Measurements from ENCODE around the gene KCNAB1. TPM values are rescaled to one million over a fixed set of nuclear protein-coding genes. Genes with fewer than 3 reads are reported as not detected.
A peak's percentile ranks its signal among the peaks of the same experiment; 100 is the strongest.

KCNAB1 gene
- total RNA-seq, 1 donor from 2014 or later: 0.21 TPM

GRCh38 chr3:156377718-156378117 lies 257.3 kb downstream of the KCNAB1 start:
- H3K36me3 Mint-ChIP-seq (ENCODE audit: unreplicated experiment): no peaks in the 10 kb centered on the region
- H3K4me1 Mint-ChIP-seq (ENCODE audit: unreplicated experiment): no peaks in the 10 kb centered on the region
- H3K9me3 Mint-ChIP-seq (ENCODE audit: unreplicated experiment): no peaks in the 10 kb centered on the region
- peaks cover 33% of the 10 kb centered on the region for H3K27me3 Mint-ChIP-seq (ENCODE audit: unreplicated experiment)
- TF ChIP-seq CTCF (IDR thresholded peaks at IDR 0.05): no peak
- no peak overlapping the region for H3K4me3 Mint-ChIP-seq (ENCODE audit: unreplicated experiment)
- no peak for DNase-seq (ENCODE audit: extremely low spot score, unreplicated experiment)
- H3K27ac Mint-ChIP-seq (ENCODE audit: unreplicated experiment): no peak overlapping the region

GRCh38 chr3:156378871-156379270 lies 258.5 kb downstream of the KCNAB1 start:
- no peak overlapping the region for H3K4me3 Mint-ChIP-seq (ENCODE audit: unreplicated experiment)
- DNase-seq (ENCODE audit: extremely low spot score, unreplicated experiment): no peak
- no peaks in the 10 kb centered on the region for H3K4me1 Mint-ChIP-seq (ENCODE audit: unreplicated experiment)
- no peaks in the 10 kb centered on the region for H3K36me3 Mint-ChIP-seq (ENCODE audit: unreplicated experiment)
- H3K9me3 Mint-ChIP-seq (ENCODE audit: unreplicated experiment): no peaks in the 10 kb centered on the region
- no peak overlapping the region for H3K27ac Mint-ChIP-seq (ENCODE audit: unreplicated experiment)
- H3K27me3 Mint-ChIP-seq (ENCODE audit: unreplicated experiment): peaks cover 33% of the 10 kb centered on the region
- TF ChIP-seq CTCF (IDR thresholded peaks at IDR 0.05): no peak

GRCh38 chr3:156379327-156379726 lies 258.9 kb downstream of the KCNAB1 start:
- H3K27ac Mint-ChIP-seq (ENCODE audit: unreplicated experiment): no peak overlapping the region
- peaks cover 36% of the 10 kb centered on the region for H3K27me3 Mint-ChIP-seq (ENCODE audit: unreplicated experiment)
- no peak overlapping the region for H3K4me3 Mint-ChIP-seq (ENCODE audit: unreplicated experiment)
- TF ChIP-seq CTCF (IDR thresholded peaks at IDR 0.05): no peak
- DNase-seq (ENCODE audit: extremely low spot score, unreplicated experiment): no peak
- H3K4me1 Mint-ChIP-seq (ENCODE audit: unreplicated experiment): no peaks in the 10 kb centered on the region
- H3K9me3 Mint-ChIP-seq (ENCODE audit: unreplicated experiment): no peaks in the 10 kb centered on the region
- no peaks in the 10 kb centered on the region for H3K36me3 Mint-ChIP-seq (ENCODE audit: unreplicated experiment)

GRCh38 chr3:156381253-156381652 lies 260.9 kb downstream of the KCNAB1 start:
- TF ChIP-seq CTCF (IDR thresholded peaks at IDR 0.05): no peak
- no peaks in the 10 kb centered on the region for H3K9me3 Mint-ChIP-seq (ENCODE audit: unreplicated experiment)
- H3K27me3 Mint-ChIP-seq (ENCODE audit: unreplicated experiment): peaks cover 49% of the 10 kb centered on the region
- no peak overlapping the region for H3K27ac Mint-ChIP-seq (ENCODE audit: unreplicated experiment)
- H3K4me3 Mint-ChIP-seq (ENCODE audit: unreplicated experiment): no peak overlapping the region
- no peaks in the 10 kb centered on the region for H3K36me3 Mint-ChIP-seq (ENCODE audit: unreplicated experiment)
- DNase-seq (ENCODE audit: extremely low spot score, unreplicated experiment): no peak
- H3K4me1 Mint-ChIP-seq (ENCODE audit: unreplicated experiment): no peaks in the 10 kb centered on the region

GRCh38 chr3:156382458-156383346 lies 262.3 kb downstream of the KCNAB1 start:
- H3K36me3 Mint-ChIP-seq (ENCODE audit: unreplicated experiment): no peaks in the 10 kb centered on the region
- H3K27ac Mint-ChIP-seq (ENCODE audit: unreplicated experiment): no peak overlapping the region

More at GRCh38 chr3:156382458-156383346, 262.3 kb downstream of the KCNAB1 start:
- Mint-ChIP-seq H3K4me1 (ENCODE audit: unreplicated experiment) (no peaks in the 10 kb centered on the region), H3K27me3 (ENCODE audit: unreplicated experiment) (peaks cover 45% of the 10 kb centered on the region), H3K9me3 (ENCODE audit: unreplicated experiment) (no peaks in the 10 kb centered on the region), H3K4me3 (ENCODE audit: unreplicated experiment) (no peak overlapping the region)
- peak; percentile 49 for TF ChIP-seq CTCF (IDR thresholded peaks at IDR 0.05)
- DNase-seq (ENCODE audit: extremely low spot score, unreplicated experiment): no peak

Data from osteocyte (in vitro differentiated cells).